SK-N-MC (cell line): ENCODE measurements around the gene APOL2.

ENCODE experiments used
- EZH2 ChIP-seq: fragments of 200-600 bp; sonication (generic); IDR thresholded peaks from one replicate; pipeline ENCODE4 v1.6.1; 2017; ENCODE audit warnings: antibody characterized with exemption
- FOXP2 ChIP-seq: optimal IDR thresholded peaks from 2 replicates; pipeline ENCODE3; 2011; ENCODE audit warnings: mild to moderate bottlenecking, moderate library complexity; ENCODE audit not compliant: insufficient read depth; ENCODE audit errors: extremely low read length, control extremely low read depth
- POLR2AphosphoS5 ChIP-seq: IDR thresholded peaks from 2 replicates; pipeline ENCODE4 v1.6.1; 2012; ENCODE audit warnings: mild to moderate bottlenecking, low read depth, low read length, borderline replicate concordance

DNA sequence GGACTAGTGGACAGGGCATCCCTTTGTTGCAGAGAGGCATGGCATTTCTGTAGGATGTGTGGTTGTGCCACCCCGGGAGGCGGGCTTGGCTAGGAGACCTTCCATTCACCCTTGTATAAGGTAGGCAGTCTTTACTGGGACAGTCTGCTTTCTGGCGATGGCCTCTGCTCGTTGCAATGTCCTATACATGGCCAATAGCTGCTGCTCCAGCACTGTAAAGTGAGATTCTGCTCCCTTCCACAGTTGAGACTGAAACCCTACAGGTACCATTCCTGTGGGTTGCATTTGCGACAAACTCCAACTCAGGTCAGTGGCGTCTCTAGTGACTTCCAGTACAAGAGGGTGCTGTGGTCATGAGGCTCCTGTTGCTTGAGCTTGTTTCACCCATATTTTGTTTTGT lies 58.4 kb downstream of the APOL2 start:
- no peak for TF ChIP-seq EZH2
- TF ChIP-seq POLR2AphosphoS5: no peak
- no peak for TF ChIP-seq FOXP2
